PFSK-1 (cell line): ENCODE measurements around the gene AP3S1.

Experiments
- FOXP2 ChIP-seq: optimal IDR thresholded peaks from 2 replicates; pipeline ENCODE3; 2011; ENCODE audit warnings: borderline replicate concordance, control low read depth, inconsistent platforms; ENCODE audit not compliant: insufficient read depth; ENCODE audit errors: extremely low read length, extremely low read depth
- POLR2AphosphoS5 ChIP-seq: IDR thresholded peaks from 2 replicates; pipeline ENCODE4 v1.6.1; 2012; ENCODE audit warnings: low read depth, mild to moderate bottlenecking, control low read depth, low read length, moderate library complexity
- REST ChIP-seq, 2 experiments: IDR thresholded peaks; 2 replicates each; pipeline versions ENCODE4 v1.6.1 to v1.8.0; 2011 to 2012; ENCODE audit warnings: low read depth in 2 of 2, low read length in 2 of 2, control low read depth in 1 of 2, inconsistent platforms in 1 of 2, mild to moderate bottlenecking in 1 of 2, moderate library complexity in 1 of 2; ENCODE audit not compliant: insufficient read depth in 1 of 2
- SIN3A ChIP-seq: IDR thresholded peaks from 2 replicates; pipeline ENCODE4 v1.6.1; 2012; ENCODE audit warnings: mild to moderate bottlenecking, low read length, moderate library complexity, borderline replicate concordance; ENCODE audit not compliant: insufficient read depth
- TAF1 ChIP-seq: IDR thresholded peaks from 2 replicates; pipeline ENCODE4 v1.6.1; 2012; ENCODE audit warnings: low read length, control low read depth, borderline replicate concordance; ENCODE audit not compliant: insufficient read depth

DNA sequence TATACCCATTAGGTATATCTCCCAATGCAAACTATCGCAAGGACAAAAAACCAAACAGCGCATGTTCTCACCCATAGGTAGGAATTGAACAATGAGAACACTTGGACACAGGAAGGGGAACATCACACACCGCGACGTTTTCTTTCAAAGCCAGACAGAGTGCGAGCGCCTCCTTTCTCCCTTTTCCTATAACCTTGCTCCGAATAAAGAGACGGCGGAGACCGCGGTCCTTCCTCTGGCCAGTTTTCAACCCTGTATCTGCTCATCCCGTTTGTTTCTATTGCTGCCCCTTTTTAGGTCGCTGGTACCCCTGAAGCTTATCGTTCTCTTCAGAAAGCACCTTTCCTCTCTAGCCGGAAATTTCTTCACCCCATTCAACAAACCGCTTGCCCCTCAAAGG, 121.8 kb downstream of the AP3S1 start:
- TF ChIP-seq POLR2AphosphoS5 (no peak), TAF1 (no peak), SIN3A (no peak), REST (IDR thresholded peaks at IDR 0.05; ENCODE audit: insufficient read depth in 1 of 2, low read depth in 2 of 2, low read length in 2 of 2) (no peak), FOXP2 (no peak)
